ENCODE results near the gene CRYBA1. TPM values are rescaled to one million over a fixed set of nuclear protein-coding genes. Genes with fewer than 3 reads are reported as not detected.

CRYBA1 gene
- total and polyA plus RNA-seq, 2 donors (not counting 1 experiment from before 2014, with no cell fraction given) = 0.17 TPM; not detected in 1

DNA sequence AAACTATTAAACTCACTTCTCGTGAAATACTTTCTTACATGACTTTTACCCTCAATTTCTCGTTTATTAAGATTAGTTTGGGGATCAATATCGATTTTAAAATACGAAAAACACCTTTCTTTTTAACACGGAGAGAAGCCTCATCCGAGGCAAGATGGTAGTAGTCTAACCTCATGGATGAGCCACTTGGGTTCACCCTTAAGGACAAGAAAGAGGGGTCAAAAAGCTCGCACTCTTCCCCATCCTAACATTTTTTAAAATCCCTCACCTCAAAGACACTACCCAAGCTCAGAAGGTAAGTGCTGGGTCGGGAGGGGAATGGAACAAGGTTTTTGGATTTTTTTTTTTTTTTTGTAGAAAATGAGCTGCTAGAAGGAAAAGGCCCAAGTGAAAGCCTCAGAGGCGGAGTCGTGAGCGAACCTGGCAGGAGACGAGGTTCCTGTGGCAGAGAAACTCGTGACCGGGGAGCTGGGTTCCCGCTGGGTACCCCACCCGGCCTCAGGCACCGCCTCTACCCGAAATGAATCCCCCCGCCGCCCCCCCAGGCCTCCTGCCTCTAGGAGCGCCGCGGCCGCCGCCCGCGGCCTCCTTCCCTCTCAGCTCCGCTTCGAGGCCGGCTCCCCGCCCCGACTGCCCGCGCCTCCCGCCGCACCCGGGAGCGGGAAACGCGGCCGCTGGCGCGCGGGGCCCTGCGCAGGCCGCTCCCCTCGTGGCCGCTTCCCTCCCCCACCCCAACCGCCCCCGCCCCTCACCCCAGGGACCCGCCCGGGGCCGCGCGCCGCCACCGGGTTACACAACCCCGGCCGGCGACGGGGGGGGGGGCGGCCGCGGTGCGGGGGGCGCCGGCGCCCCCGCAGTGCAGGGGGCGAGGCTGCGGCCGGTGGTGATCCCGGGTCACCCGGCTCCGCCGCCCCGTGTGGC, 45.7 kb downstream of the CRYBA1 start:
- H3K9ac ChIP-seq (ENCODE audit: insufficient read depth, low read length) = peak overlapping the region; percentile 78
- H3K27me3 ChIP-seq (ENCODE audit: control insufficient read depth, insufficient read depth, low read length) = no peaks in the 10 kb centered on the region
- H3K79me2 ChIP-seq (ENCODE audit: control insufficient read depth, insufficient read depth, low read length) = peaks cover 64% of the 10 kb centered on the region
- no peak for TF ChIP-seq EZH2 (IDR thresholded peaks at IDR 0.05; ENCODE audit: low read length, missing control alignments)
- TF ChIP-seq, protein P1, sequence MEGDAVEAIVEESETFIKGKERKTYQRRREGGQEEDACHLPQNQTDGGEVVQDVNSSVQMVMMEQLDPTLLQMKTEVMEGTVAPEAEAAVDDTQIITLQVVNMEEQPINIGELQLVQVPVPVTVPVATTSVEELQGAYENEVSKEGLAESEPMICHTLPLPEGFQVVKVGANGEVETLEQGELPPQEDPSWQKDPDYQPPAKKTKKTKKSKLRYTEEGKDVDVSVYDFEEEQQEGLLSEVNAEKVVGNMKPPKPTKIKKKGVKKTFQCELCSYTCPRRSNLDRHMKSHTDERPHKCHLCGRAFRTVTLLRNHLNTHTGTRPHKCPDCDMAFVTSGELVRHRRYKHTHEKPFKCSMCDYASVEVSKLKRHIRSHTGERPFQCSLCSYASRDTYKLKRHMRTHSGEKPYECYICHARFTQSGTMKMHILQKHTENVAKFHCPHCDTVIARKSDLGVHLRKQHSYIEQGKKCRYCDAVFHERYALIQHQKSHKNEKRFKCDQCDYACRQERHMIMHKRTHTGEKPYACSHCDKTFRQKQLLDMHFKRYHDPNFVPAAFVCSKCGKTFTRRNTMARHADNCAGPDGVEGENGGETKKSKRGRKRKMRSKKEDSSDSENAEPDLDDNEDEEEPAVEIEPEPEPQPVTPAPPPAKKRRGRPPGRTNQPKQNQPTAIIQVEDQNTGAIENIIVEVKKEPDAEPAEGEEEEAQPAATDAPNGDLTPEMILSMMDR (conservative IDR thresholded peaks at IDR 0.05 in 1 of 2, IDR thresholded peaks at IDR 0.05 in 1 of 2; ENCODE audit: low read depth in 1 of 2, low read length in 2 of 2) = no peak
- no peak overlapping the region for H2AFZ ChIP-seq (ENCODE audit: low read length)
- no peaks in the 10 kb centered on the region for H3K9me3 ChIP-seq (ENCODE audit: control insufficient read depth, insufficient read depth, low read depth, low read length)
- H3K36me3 ChIP-seq (ENCODE audit: control insufficient read depth, insufficient read depth, low read length) = peaks cover 4% of the 10 kb centered on the region
- H3K4me3 ChIP-seq (replicated peaks in 1 of 4; ENCODE audit: control extremely low read depth in 1 of 4, insufficient read depth in 1 of 4, low read depth in 3 of 4, low read length in 4 of 4) = peak overlapping the region; percentile 88 to 99 (median 96)
- peaks cover 6% of the 10 kb centered on the region for H4K20me1 ChIP-seq (ENCODE audit: control insufficient read depth, extremely low read depth, insufficient read depth, low read length)
- H3K4me2 ChIP-seq (ENCODE audit: extremely low read depth, insufficient read depth, low read length) = peak overlapping the region; percentile 97
- DNase-seq (ENCODE audit: low read depth in 2 of 2) = peak; percentile 38 to 64
- H3K4me1 ChIP-seq (ENCODE audit: control insufficient read depth, extremely low read depth, insufficient read depth, low read length) = peaks cover 3% of the 10 kb centered on the region
- peak overlapping the region; percentile 85 for H3K27ac ChIP-seq (ENCODE audit: insufficient read depth, low read length)

DNA sequence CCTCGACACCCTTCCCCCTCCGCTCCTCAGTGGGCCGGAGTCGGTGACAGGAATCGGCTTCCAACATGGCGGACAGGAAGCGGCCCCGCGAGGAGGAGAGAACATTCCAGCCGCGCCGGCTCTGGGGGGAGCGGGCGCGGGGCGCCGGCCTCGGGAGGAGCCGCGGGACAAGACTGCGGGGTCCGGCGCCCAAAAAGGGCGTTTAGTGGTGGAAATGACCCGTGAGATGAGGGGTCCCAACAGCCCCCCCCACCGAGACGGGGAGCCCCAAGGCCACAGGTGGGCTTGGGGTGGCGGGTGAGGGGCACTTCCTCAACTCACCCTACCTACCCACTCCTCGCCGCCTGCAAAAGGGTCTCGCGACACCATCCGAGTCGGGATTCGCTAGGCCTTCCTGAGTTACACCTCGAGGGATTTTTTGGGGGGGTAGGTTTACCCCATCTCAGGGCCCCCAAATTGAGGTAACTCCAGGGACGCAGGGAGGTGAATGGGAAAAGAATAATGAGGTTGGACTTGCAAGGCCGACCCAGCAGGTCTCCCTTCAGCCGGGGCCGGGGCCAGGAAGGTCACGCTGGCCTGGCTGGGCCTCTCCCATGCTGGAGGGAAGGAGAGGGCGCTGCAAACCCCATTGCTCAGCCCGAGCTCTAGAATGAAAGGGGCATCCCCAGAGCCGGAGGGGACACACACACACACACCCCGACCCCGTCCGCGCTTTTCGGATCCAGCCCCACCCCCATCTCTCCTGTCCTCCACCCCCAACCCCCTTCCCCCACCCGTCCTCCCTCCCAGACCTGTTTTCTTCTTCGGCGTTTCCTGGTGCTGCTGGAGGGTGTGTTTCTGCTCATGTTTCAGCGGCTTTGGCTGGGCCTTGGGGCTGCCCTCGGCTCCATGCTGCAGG, 46.6 kb downstream of the CRYBA1 start:
- DNase-seq (ENCODE audit: low read depth in 2 of 2) = peak; percentile 45 to 50
- H3K9ac ChIP-seq (ENCODE audit: insufficient read depth, low read length) = peak overlapping the region; percentile 78
- TF ChIP-seq EZH2 (IDR thresholded peaks at IDR 0.05; ENCODE audit: low read length, missing control alignments) = no peak
- TF ChIP-seq, protein P1 (conservative IDR thresholded peaks at IDR 0.05 in 1 of 2, IDR thresholded peaks at IDR 0.05 in 1 of 2; ENCODE audit: low read depth in 1 of 2, low read length in 2 of 2) = no peak
- no peaks in the 10 kb centered on the region for H3K27me3 ChIP-seq (ENCODE audit: control insufficient read depth, insufficient read depth, low read length)
- H3K4me1 ChIP-seq (ENCODE audit: control insufficient read depth, extremely low read depth, insufficient read depth, low read length) = peaks cover 3% of the 10 kb centered on the region
- H3K9me3 ChIP-seq (ENCODE audit: control insufficient read depth, insufficient read depth, low read depth, low read length) = no peaks in the 10 kb centered on the region
- H3K4me2 ChIP-seq (ENCODE audit: extremely low read depth, insufficient read depth, low read length) = peak overlapping the region; percentile 36
- H3K36me3 ChIP-seq (ENCODE audit: control insufficient read depth, insufficient read depth, low read length) = peaks cover 4% of the 10 kb centered on the region
- no peak overlapping the region for H2AFZ ChIP-seq (ENCODE audit: low read length)
- H4K20me1 ChIP-seq (ENCODE audit: control insufficient read depth, extremely low read depth, insufficient read depth, low read length) = peaks cover 4% of the 10 kb centered on the region
- peak overlapping the region; percentile 88 to 99 (median 96) for H3K4me3 ChIP-seq (replicated peaks in 1 of 4; ENCODE audit: control extremely low read depth in 1 of 4, insufficient read depth in 1 of 4, low read depth in 3 of 4, low read length in 4 of 4)
- peak overlapping the region; percentile 85 for H3K27ac ChIP-seq (ENCODE audit: insufficient read depth, low read length)
- H3K79me2 ChIP-seq (ENCODE audit: control insufficient read depth, insufficient read depth, low read length) = peaks cover 55% of the 10 kb centered on the region

Data from fibroblast of lung (primary cell).